ENCODE measurements around the gene KLK10.

KLK10 gene, protein sequence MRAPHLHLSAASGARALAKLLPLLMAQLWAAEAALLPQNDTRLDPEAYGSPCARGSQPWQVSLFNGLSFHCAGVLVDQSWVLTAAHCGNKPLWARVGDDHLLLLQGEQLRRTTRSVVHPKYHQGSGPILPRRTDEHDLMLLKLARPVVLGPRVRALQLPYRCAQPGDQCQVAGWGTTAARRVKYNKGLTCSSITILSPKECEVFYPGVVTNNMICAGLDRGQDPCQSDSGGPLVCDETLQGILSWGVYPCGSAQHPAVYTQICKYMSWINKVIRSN

DNA sequence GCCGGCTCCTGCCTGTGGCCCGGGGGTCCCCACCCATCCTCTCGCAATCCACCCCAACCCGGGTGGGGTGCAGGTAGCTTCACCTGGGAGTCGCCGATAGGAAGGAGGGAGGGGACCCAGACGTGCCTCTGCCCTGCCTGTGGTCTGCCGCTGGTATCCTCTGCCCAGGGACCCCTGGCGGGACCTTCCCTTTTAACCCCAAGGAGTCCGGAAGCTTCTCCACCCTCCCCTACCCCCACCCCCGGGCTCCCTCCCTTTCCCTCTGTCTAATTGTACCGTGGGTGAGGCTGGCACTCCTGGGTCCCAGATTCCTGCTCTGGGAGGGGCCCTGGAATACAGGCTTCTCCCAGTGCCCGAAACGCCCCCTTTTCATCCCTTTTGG lies at the start of gene KLK10:
KLK10 (minus strand) TSS at position 166 of the 382 bp plus-strand sequence. CDS start 579 bp downstream, outside the sequence.
- in situ Hi-C loops (cut with MboI; ENCODE audit: low sequenced_read_pairs), result no loop called here

GRCh38 chr19:51066393-51067186 lies 47.1 kb upstream of the KLK10 start:
- in situ Hi-C loops (cut with MboI; ENCODE audit: low sequenced_read_pairs), result no loop called here

GRCh38 chr19:51065221-51065960 lies 45.9 kb upstream of the KLK10 start:
- in situ Hi-C loops (cut with MboI; ENCODE audit: low sequenced_read_pairs), result no loop called here

DNA sequence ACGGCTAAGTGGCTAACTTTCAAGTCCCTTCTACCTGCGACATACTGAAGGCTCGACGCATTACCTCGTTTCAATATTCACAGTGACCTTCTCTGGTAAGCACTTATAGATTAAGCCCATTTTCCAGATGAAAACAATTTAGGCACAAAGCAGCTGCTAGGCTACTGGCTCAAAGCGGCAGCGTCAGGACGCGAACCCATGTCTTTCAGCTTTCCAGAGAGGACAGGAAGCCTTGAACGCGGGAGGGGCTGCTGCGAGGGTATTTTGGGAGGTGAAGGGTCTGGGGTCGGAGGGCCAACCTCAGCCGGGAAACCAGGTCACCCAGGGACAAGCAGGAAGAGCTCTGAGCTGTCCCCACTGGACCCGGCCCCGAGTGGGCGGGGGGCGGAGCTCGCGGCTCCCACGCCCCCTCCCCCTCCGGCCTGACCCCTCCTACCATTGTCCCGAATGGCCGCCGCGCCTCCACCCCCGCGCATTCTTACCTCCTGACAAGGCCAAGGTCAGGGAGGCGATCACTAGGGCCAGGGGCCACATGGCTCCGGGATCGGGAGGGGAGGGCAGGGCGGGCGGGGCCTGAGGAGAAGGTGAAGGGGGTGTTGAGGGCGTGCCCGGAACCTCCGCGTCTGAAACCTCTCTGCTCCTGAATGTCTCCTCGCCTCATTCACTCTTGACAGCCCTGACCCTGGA lies 45.2 kb upstream of the KLK10 start, which contains the start of gene KLK13:
KLK13 (minus strand) TSS at position 559 of the 687 bp plus-strand sequence; CDS start at position 534, 25 bp downstream.
- in situ Hi-C loops (cut with MboI; ENCODE audit: low sequenced_read_pairs), result no loop called here

GRCh38 chr19:51063664-51064063 lies 44.2 kb upstream of the KLK10 start:
- in situ Hi-C loops (cut with MboI; ENCODE audit: low sequenced_read_pairs), result no loop called here

DNA sequence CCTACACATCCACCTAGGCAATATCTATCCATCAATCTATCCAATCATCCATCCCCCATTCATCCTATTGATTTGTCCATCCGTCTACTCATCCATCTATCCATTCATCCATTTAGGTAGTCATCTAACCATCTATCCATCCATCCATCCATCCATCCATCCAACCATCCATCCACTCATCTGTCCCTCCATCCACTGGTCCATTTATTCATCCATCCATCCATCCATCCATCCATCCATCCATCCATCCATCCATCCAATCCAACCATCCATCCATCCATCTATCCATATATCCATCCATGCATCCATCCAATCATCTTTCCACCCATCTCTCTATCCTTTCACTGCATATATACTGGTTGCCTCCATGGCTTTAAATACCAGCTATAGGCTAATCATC lies 41.5 kb upstream of the KLK10 start:
- in situ Hi-C loops (cut with MboI; ENCODE audit: low sequenced_read_pairs), result no loop called here

- in situ Hi-C loops (cut with MboI; ENCODE audit: low sequenced_read_pairs), result no loop called here
Measured at GRCh38 chr19:51060336-51060735, 40.8 kb upstream of the KLK10 start.

GRCh38 chr19:51059715-51060114 lies 40.2 kb upstream of the KLK10 start:
- in situ Hi-C loops (cut with MboI; ENCODE audit: low sequenced_read_pairs), result no loop called here

- in situ Hi-C loops (cut with MboI; ENCODE audit: low sequenced_read_pairs), result no loop called here
Measured at GRCh38 chr19:51055866-51056265, 36.4 kb upstream of the KLK10 start.

DNA sequence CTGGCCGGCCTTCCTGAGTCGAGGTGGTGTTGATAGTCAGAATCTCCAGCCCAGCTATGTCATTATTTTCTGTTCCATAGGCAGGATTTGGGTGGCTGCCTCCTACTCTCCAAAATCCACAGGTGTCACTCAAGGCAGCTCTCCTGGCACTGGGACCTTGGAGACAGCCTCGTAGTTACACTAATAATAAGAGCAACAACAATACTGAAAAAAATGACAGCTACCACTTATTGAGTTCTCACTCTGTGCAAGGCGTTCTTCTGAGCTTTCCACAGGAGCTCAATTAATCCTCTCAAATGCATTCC lies 27.5 kb upstream of the KLK10 start:
- in situ Hi-C loops (cut with MboI; ENCODE audit: low sequenced_read_pairs), result no loop called here

- in situ Hi-C loops (cut with MboI; ENCODE audit: low sequenced_read_pairs), result no loop called here
Measured at GRCh38 chr19:51044327-51044726, 24.8 kb upstream of the KLK10 start.

DNA sequence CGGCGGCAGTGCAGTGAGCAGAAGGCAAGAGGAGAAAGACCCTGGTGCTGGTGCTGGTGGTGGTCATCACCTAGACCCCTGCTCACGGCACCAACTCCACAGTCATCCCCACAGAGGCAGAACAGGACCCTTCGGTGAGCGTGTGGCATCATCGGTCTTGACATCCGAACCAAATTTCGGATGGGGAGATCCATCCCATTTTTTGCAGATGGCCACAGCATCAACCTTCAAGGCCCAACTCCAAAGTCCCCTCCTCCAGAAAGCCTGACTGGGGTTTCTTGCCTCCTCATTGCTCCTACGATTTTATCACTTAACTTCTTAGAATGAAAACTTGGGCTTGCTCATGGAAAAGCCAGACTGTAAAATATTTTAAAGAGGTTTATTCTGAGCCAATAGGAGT lies 24.0 kb upstream of the KLK10 start:
- in situ Hi-C loops (cut with MboI; ENCODE audit: low sequenced_read_pairs), result no loop called here

DNA sequence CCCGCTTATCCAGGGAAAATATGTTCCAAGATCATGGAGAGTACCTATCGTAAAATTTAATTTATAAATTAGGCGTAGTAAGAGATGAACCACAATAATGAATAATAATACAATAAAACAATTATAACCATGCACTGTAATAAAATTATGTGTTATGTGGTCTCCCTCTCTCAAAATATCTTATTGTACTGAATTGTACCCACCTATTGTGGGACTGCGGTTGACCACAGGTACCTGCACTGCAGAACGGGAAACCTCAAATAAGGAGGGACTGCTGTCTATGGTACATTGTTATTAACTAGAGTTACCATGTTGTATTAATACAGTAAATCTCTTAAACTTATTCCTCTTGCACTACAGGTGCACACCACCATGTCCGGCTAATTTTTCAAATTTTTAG lies 20.6 kb upstream of the KLK10 start:
- in situ Hi-C loops (cut with MboI; ENCODE audit: low sequenced_read_pairs), result no loop called here

GRCh38 chr19:51036519-51036918 lies 17.0 kb upstream of the KLK10 start:
- in situ Hi-C loops (cut with MboI; ENCODE audit: low sequenced_read_pairs), result no loop called here

- in situ Hi-C loops (cut with MboI; ENCODE audit: low sequenced_read_pairs), result no loop called here
Measured at GRCh38 chr19:51034704-51035103, 15.2 kb upstream of the KLK10 start, which contains the start of gene KLK12. TSS of gene KLK12 (minus strand) at chr19:51035002. CDS start at chr19:51034621, 381 bp downstream.

DNA sequence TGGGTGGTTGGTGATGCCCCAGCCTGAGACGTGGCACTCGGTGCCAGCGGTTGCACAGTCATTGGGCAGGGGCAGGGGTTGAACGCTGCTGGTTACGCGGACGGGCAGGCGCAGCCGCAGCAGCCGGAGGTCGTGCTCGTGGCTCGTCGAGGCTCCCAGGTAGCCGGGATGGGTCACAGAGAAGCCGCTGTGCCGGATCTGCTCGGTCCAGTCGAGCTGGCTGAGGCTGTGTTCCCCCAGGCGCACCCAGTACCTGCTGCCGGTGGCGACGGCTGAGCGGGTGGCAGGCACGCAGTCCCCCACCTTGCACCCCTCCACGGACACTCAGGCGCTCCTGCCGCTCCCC lies 12.3 kb upstream of the KLK10 start:
- in situ Hi-C loops (cut with MboI; ENCODE audit: low sequenced_read_pairs), result no loop called here

- in situ Hi-C loops (cut with MboI; ENCODE audit: low sequenced_read_pairs), result no loop called here
Measured at GRCh38 chr19:51031220-51031879, 11.8 kb upstream of the KLK10 start.

GRCh38 chr19:51030631-51031030 lies 11.1 kb upstream of the KLK10 start:
- in situ Hi-C loops (cut with MboI; ENCODE audit: low sequenced_read_pairs), result no loop called here

- in situ Hi-C loops (cut with MboI; ENCODE audit: low sequenced_read_pairs), result no loop called here
Measured at GRCh38 chr19:51029718-51030117, 10.2 kb upstream of the KLK10 start.

- in situ Hi-C loops (cut with MboI; ENCODE audit: low sequenced_read_pairs), result no loop called here
Measured at GRCh38 chr19:51027873-51028272, 8.4 kb upstream of the KLK10 start.
